Measurements from ENCODE around the gene FNDC8. TPM values are rescaled to one million over a fixed set of nuclear protein-coding genes. Genes with fewer than 3 reads are reported as not detected.

The FNDC8 gene
- polyA plus RNA-seq, 1 experiment = not detected

DNA sequence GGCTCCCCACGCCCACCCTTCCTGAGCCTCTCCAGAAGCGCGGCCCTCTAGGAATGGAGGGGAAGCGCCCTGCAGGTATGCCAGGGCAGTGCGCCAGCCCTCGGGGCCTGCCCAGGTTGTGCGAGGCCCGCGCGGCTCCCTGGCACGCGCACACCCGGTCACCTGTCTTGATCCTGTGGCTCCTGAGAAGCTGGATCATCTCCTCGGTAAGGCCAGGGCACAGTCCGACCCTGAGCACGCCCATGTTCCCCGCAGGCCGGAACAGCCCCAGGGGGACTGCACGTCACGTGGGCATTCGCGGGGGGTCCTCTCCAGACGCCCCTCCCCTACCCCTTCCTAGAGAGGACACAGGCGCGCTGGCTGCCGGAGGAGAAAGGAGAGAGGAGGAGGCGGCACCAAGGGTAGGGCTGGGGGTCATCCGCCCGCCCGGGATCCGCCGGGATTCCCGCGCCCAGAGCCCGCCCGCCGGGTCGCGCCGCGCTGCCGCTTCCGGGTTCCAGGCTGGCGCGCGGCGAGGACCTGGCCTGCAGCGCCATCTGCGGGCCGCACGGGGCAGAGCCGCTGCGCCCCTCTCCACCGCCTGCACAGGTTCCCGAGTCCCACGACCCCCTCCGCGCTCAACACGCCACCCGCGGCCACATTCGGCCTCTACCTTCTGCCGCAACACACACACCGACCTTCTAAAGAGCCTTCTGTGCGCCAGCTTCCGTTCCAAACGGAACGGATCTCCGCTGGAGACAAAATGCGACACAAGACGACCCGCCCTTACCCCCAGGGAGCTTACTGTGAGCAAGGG lies 1.8 kb upstream of the FNDC8 start, which contains the start of gene RAD51D:
RAD51D (minus strand) TSS at position 491 of the 796 bp plus-strand sequence; CDS start at position 244, 247 bp downstream.
- TF ChIP-seq, protein P1, sequence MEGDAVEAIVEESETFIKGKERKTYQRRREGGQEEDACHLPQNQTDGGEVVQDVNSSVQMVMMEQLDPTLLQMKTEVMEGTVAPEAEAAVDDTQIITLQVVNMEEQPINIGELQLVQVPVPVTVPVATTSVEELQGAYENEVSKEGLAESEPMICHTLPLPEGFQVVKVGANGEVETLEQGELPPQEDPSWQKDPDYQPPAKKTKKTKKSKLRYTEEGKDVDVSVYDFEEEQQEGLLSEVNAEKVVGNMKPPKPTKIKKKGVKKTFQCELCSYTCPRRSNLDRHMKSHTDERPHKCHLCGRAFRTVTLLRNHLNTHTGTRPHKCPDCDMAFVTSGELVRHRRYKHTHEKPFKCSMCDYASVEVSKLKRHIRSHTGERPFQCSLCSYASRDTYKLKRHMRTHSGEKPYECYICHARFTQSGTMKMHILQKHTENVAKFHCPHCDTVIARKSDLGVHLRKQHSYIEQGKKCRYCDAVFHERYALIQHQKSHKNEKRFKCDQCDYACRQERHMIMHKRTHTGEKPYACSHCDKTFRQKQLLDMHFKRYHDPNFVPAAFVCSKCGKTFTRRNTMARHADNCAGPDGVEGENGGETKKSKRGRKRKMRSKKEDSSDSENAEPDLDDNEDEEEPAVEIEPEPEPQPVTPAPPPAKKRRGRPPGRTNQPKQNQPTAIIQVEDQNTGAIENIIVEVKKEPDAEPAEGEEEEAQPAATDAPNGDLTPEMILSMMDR (IDR thresholded peaks at IDR 0.05; ENCODE audit: insufficient read depth, low read depth, low read length) = peak; percentile 70
- ChIA-PET CTCF (interaction anchor here (0.6 to 7.4 kb wide), 36 partner anchors 9 to 702 kb away, joined by 3 to 90 read pairs (median 5); partner anchors contain the start of genes LIG3 and NLE1), POLR2A (no interaction called here)
- Histone ChIP-seq H3K36me3 (ENCODE audit: control insufficient read depth, insufficient read depth, low read length) (no peaks in the 10 kb centered on the region), H3K27me3 (ENCODE audit: control insufficient read depth, insufficient read depth, low read length) (no peaks in the 10 kb centered on the region), H3K4me3 (ENCODE audit: low read depth, low read length) (peak within 1 kb of the TSS; percentile 71)
- DNase-seq (ENCODE audit: low read depth) = no peak

DNA sequence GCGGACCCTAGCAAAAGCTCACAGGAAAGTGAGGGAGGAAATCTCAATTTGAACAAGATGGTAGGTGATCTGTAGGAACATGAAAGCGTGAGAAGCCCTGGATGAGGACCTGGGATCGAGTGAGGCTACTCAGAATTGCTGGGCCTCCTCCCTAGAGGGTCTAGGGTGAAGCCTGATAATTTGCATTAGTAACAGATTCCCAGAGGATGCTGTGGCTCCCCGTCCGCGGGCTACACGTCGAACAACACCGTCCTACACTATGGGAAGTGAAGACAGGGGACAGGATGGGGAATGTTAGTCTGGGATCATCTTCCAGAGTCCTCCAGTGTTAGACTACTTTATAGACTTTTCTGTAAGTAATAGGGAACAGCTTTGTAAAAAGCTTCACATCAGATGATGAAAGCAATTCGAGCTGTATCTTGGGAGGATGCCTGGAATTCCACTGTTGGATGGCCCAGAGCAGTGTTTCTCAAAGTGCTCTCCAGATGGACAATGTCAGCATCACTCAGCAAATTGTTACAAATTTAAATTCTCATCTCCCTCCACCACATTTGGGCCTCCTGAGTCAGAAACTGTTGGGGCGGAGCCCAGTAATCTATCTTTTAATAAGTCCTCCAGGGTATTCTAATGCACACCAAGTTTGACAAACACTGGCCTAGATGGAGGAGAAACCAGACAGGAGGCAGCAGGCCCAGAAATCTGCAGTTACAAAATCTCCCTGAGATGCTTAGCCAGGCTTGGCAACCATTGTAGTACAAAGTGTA lies 6.5 kb downstream of the FNDC8 start:
- POLR2A ChIA-PET = no interaction called here
- H3K4me3 ChIP-seq (ENCODE audit: low read depth, low read length) = no peak overlapping the region
- TF ChIP-seq, protein P1 (IDR thresholded peaks at IDR 0.05; ENCODE audit: insufficient read depth, low read depth, low read length) = no peak
- peak; percentile 78 for DNase-seq (ENCODE audit: low read depth)
- CTCF ChIA-PET = interaction anchor here (0.9 to 3.1 kb wide), 5 partner anchors 8 to 585 kb away, joined by 3 to 27 read pairs (median 3); partner anchors contain the start of gene RAD51D
- no peaks in the 10 kb centered on the region for H3K27me3 ChIP-seq (ENCODE audit: control insufficient read depth, insufficient read depth, low read length)
- H3K36me3 ChIP-seq (ENCODE audit: control insufficient read depth, insufficient read depth, low read length) = peaks cover 5% of the 10 kb centered on the region

GRCh38 chr17:35129154-35129972 lies 7.9 kb downstream of the FNDC8 start:
- CTCF ChIA-PET = interaction anchor here (1.3 to 3.1 kb wide), 3 partner anchors 10 to 587 kb away, joined by 3 to 27 read pairs (median 6); partner anchors contain the start of gene RAD51D
- H3K36me3 ChIP-seq (ENCODE audit: control insufficient read depth, insufficient read depth, low read length) = peaks cover 13% of the 10 kb centered on the region
- DNase-seq (ENCODE audit: low read depth) = no peak
- TF ChIP-seq, protein P1 (IDR thresholded peaks at IDR 0.05; ENCODE audit: insufficient read depth, low read depth, low read length) = no peak
- POLR2A ChIA-PET = no interaction called here
- no peak overlapping the region for H3K4me3 ChIP-seq (ENCODE audit: low read depth, low read length)
- no peaks in the 10 kb centered on the region for H3K27me3 ChIP-seq (ENCODE audit: control insufficient read depth, insufficient read depth, low read length)

DNA sequence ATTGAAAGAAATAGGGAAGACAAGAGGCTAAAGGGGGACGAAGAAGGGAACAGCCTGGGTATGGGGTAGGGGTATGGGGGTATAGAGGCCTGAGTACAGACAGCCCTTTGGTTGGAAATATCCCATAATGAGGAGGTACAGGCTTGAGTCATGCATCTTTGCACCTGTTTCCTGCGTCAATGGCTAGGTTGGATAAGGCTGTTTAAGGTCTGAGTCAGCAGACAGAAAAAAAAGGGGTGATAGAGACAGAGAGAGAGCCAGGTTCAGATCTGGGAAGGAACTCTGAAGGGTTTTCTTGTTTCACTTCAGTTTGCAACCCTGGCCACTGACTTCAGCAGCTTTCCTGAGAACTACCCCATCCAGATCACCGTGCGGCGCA lies 8.5 kb downstream of the FNDC8 start:
- CTCF ChIA-PET = interaction anchor here (1.3 to 3.1 kb wide), 5 partner anchors 11 to 131 kb away, joined by 4 to 27 read pairs (median 6); partner anchors contain the start of genes NLE1 and RAD51D

More for the DNA sequence above, 8.5 kb downstream of the FNDC8 start:
- POLR2A ChIA-PET = no interaction called here
- no peak overlapping the region for H3K4me3 ChIP-seq (ENCODE audit: low read depth, low read length)
- TF ChIP-seq, protein P1 (IDR thresholded peaks at IDR 0.05; ENCODE audit: insufficient read depth, low read depth, low read length) = no peak
- peaks cover 13% of the 10 kb centered on the region for H3K36me3 ChIP-seq (ENCODE audit: control insufficient read depth, insufficient read depth, low read length)
- no peaks in the 10 kb centered on the region for H3K27me3 ChIP-seq (ENCODE audit: control insufficient read depth, insufficient read depth, low read length)
- no peak for DNase-seq (ENCODE audit: low read depth)
